ENCODE data around the gene COL6A2. TPM values are rescaled to one million over a fixed set of nuclear protein-coding genes. Genes with fewer than 3 reads are reported as not detected.

COL6A2 gene
- total RNA-seq, 6 experiments from 2014 or later, result 17.3 to 81.7 (median 38.4) TPM

DNA sequence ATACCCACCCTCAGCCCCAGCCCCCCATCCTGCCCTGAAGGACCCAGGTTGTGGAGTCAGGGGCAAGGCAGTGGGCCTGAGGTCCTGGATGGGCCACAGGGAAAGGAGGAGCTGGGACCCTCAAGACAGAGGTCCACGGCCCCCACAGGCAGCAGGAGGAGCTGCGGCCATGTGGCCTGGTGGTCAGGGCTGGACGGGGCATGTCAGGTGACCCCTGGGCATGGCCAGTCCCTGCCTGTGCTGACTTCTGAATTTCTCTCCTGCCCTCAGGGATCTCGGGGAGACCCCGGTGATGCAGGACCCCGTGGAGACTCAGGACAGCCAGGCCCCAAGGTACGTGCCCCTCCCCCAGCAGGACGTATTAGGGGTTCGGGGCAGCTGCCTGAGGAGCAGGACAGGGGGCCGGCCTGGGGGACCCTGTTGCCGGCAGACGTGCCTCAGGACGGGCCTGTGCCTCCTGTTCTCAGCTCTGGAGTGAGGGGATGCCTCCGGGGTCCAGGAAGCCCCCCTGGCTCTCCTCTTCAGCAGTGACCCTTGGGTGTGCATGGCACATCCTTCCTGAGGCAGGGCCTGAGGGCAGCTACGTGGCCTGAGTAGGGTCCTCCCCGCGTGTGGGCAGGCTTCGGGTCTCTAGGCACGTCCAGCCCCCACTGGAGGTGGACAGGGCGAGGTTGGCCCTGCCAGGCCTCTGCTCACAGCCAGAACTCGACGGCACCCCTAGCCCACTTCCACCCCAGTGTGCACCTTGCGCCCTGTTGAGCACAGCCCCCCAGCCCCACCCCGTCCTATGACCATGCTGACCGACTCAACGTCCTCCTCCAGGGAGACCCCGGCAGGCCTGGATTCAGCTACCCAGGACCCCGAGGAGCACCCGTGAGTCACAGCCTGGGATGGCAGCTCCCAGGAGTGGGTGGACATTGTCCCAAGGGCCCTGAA lies 23.6 kb downstream of the COL6A2 start:
- H3K27ac ChIP-seq, result no peak overlapping the region
- DNase-seq (peak; percentile 19 to 62 (median 49)), ATAC-seq (no peak)
- intact Hi-C loops (cut with DNase I), result no loop called here
- no peak for TF ChIP-seq POLR2A (IDR thresholded peaks at IDR 0.05)
- TF ChIP-seq, protein P1, sequence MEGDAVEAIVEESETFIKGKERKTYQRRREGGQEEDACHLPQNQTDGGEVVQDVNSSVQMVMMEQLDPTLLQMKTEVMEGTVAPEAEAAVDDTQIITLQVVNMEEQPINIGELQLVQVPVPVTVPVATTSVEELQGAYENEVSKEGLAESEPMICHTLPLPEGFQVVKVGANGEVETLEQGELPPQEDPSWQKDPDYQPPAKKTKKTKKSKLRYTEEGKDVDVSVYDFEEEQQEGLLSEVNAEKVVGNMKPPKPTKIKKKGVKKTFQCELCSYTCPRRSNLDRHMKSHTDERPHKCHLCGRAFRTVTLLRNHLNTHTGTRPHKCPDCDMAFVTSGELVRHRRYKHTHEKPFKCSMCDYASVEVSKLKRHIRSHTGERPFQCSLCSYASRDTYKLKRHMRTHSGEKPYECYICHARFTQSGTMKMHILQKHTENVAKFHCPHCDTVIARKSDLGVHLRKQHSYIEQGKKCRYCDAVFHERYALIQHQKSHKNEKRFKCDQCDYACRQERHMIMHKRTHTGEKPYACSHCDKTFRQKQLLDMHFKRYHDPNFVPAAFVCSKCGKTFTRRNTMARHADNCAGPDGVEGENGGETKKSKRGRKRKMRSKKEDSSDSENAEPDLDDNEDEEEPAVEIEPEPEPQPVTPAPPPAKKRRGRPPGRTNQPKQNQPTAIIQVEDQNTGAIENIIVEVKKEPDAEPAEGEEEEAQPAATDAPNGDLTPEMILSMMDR (IDR thresholded peaks at IDR 0.05), result no peak
- H3K9me3 ChIP-seq, result no peaks in the 10 kb centered on the region
- no peaks in the 10 kb centered on the region for H3K36me3 ChIP-seq
- no peak overlapping the region for H3K4me3 ChIP-seq
- WGBS (ENCODE audit: insufficient coverage, low coverage, low lambda C conversion rate, missing lambda C conversion rate), result 76% methylated on average over 4 of the region's 29 CpGs
- H3K27me3 ChIP-seq, result no peaks in the 10 kb centered on the region
- H3K4me1 ChIP-seq, result no peaks in the 10 kb centered on the region

DNA sequence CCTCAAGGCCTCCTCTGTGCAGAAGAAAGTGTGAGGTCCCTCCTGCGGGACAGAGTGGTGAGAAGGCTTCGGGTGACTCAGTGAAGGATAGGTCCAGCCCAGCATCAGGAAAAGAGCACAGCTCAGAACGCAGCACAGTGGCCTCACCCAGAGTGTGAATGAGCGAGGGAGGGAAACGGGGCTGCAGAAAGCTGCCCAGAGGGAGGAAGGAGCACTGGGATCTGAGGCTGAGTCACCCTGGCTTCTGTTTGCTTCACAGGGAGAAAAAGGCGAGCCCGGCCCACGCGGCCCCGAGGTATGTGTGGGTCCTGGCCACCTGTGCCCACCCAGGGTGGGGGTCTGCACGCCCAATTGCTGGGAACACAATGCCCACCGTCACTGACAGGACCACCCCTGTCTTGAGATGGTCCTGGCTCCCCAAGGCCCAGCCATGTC lies 24.3 kb downstream of the COL6A2 start:
- Histone ChIP-seq H3K36me3 (no peaks in the 10 kb centered on the region), H3K9me3 (no peaks in the 10 kb centered on the region)
- DNase-seq, result peak in 2 of 3 donors; percentile 42 to 58

GRCh38 chr21:46122758-46123683 lies 25.1 kb downstream of the COL6A2 start:
- Histone ChIP-seq H3K4me1 (no peaks in the 10 kb centered on the region), H3K36me3 (no peaks in the 10 kb centered on the region), H3K27ac (no peak overlapping the region), H3K4me3 (no peak overlapping the region), H3K9me3 (no peaks in the 10 kb centered on the region), H3K27me3 (no peaks in the 10 kb centered on the region)
- TF ChIP-seq, protein P1 (IDR thresholded peaks at IDR 0.05), result no peak
- TF ChIP-seq POLR2A (IDR thresholded peaks at IDR 0.05), result no peak
- intact Hi-C loops (cut with DNase I), result no loop called here
- DNase-seq (peak in 2 of 3 donors; percentile 39 to 43), ATAC-seq (no peak)
- WGBS (ENCODE audit: insufficient coverage, low coverage, low lambda C conversion rate, missing lambda C conversion rate), result 71% methylated on average over 6 of the region's 12 CpGs

More for the DNA sequence above, 24.3 kb downstream of the COL6A2 start:
- TF ChIP-seq, protein P1 (IDR thresholded peaks at IDR 0.05), result no peak
- no peak for TF ChIP-seq POLR2A (IDR thresholded peaks at IDR 0.05)
- no peak overlapping the region for H3K4me3 ChIP-seq
- H3K27ac ChIP-seq, result no peak overlapping the region
- H3K4me1 ChIP-seq, result no peaks in the 10 kb centered on the region
- intact Hi-C loops (cut with DNase I), result no loop called here
- 44% methylated on average over 3 of the region's 12 CpGs for WGBS (ENCODE audit: insufficient coverage, low coverage, low lambda C conversion rate, missing lambda C conversion rate)
- H3K27me3 ChIP-seq, result no peaks in the 10 kb centered on the region
- ATAC-seq, result no peak

- Histone ChIP-seq H3K4me3 (no peak overlapping the region), H3K27me3 (no peaks in the 10 kb centered on the region), H3K36me3 (no peaks in the 10 kb centered on the region), H3K9me3 (no peaks in the 10 kb centered on the region), H3K27ac (no peak overlapping the region), H3K4me1 (no peaks in the 10 kb centered on the region)
- DNase-seq (peak; percentile 16 to 70 (median 46)), ATAC-seq (peak in 1 of 4 donors; percentile 1)
- intact Hi-C loops (cut with DNase I), result no loop called here
- WGBS (ENCODE audit: insufficient coverage, low coverage, low lambda C conversion rate, missing lambda C conversion rate), result 75% methylated on average over 9 of the region's 16 CpGs
- TF ChIP-seq, protein P1 (IDR thresholded peaks at IDR 0.05), result no peak
- no peak for TF ChIP-seq POLR2A (IDR thresholded peaks at IDR 0.05)
These were observed 26.4 kb downstream of the COL6A2 start for GRCh38 chr21:46124083-46124925.

Measured in right lobe of liver (tissue), 6 donors.